ENCODE measurements around the gene ASPM.

The ASPM gene

GRCh38 chr1:197066719-197067456, 79.6 kb downstream of the ASPM start, which contains the start of gene F13B:
Gene F13B, minus strand, starts transcription at chr1:197067260. Its CDS starts 37 bp downstream, at chr1:197067223.
- DNase-seq (ENCODE audit: low read depth in 1 of 2, low spot score in 1 of 2), result no peak
- H3K27ac ChIP-seq (replicated peaks), result no peak within 1 kb of the TSS
- no peak for TF ChIP-seq SPI1 (IDR thresholded peaks at IDR 0.05; ENCODE audit: borderline replicate concordance, low read depth)
- TF ChIP-seq POLR2AphosphoS5 (IDR thresholded peaks at IDR 0.05; ENCODE audit: low read depth), result no peak
- TF ChIP-seq GABPA (IDR thresholded peaks at IDR 0.05; ENCODE audit: low read depth), result no peak
- no peak for TF ChIP-seq CTCF (IDR thresholded peaks at IDR 0.05; ENCODE audit: insufficient read depth, low read length)
- no peak for TF ChIP-seq REST (IDR thresholded peaks at IDR 0.05; ENCODE audit: insufficient replicate concordance, low read depth)
- H3K4me3 ChIP-seq (replicated peaks; ENCODE audit: insufficient read depth, low read length), result no peak within 1 kb of the TSS
- no peaks in the 10 kb centered on the region for H3K27me3 ChIP-seq (ENCODE audit: insufficient read depth, poor library complexity, severe bottlenecking)

DNA sequence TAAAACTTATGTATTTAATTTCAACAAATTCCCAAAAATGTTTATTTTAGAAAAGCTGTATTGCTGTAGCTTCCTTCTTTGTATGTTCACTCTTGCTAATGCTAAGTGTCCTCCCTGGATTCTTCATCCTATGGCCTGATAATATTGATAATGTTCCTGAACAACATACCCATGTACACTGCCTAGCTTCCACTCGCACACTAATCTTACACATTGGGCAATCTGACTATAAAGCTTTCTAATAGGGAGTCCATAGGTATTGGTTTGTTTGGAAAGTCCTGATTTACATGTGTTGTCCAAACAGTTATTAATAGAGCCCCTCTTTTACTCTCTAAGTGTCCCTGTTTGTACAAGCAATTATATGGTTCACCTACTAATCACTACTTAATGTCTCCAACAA, 80.2 kb downstream of the ASPM start:
- Histone ChIP-seq H3K27me3 (ENCODE audit: insufficient read depth, poor library complexity, severe bottlenecking) (no peaks in the 10 kb centered on the region), H3K4me3 (replicated peaks; ENCODE audit: insufficient read depth, low read length) (no peak overlapping the region), H3K27ac (replicated peaks) (no peak overlapping the region)
- no peak for DNase-seq (ENCODE audit: low read depth in 1 of 2, low spot score in 1 of 2)
- TF ChIP-seq CTCF (IDR thresholded peaks at IDR 0.05; ENCODE audit: insufficient read depth, low read length) (no peak), REST (IDR thresholded peaks at IDR 0.05; ENCODE audit: insufficient replicate concordance, low read depth) (no peak), GABPA (IDR thresholded peaks at IDR 0.05; ENCODE audit: low read depth) (no peak), SPI1 (IDR thresholded peaks at IDR 0.05; ENCODE audit: borderline replicate concordance, low read depth) (no peak), POLR2AphosphoS5 (IDR thresholded peaks at IDR 0.05; ENCODE audit: low read depth) (no peak)

- peaks cover under 1% of the 10 kb centered on the region for H3K27me3 ChIP-seq (ENCODE audit: insufficient read depth, poor library complexity, severe bottlenecking)
- no peak overlapping the region for H3K4me3 ChIP-seq (replicated peaks; ENCODE audit: insufficient read depth, low read length)
- no peak for DNase-seq (ENCODE audit: low read depth in 1 of 2, low spot score in 1 of 2)
- H3K27ac ChIP-seq (replicated peaks), result no peak overlapping the region
- TF ChIP-seq SPI1 (IDR thresholded peaks at IDR 0.05; ENCODE audit: borderline replicate concordance, low read depth) (no peak), POLR2AphosphoS5 (IDR thresholded peaks at IDR 0.05; ENCODE audit: low read depth) (no peak), CTCF (IDR thresholded peaks at IDR 0.05; ENCODE audit: insufficient read depth, low read length) (no peak), REST (IDR thresholded peaks at IDR 0.05; ENCODE audit: insufficient replicate concordance, low read depth) (no peak), GABPA (IDR thresholded peaks at IDR 0.05; ENCODE audit: low read depth) (no peak)
These were observed 80.9 kb downstream of the ASPM start for GRCh38 chr1:197065559-197065958.
